LNCAP (cell line): ENCODE data around the gene POLR2L.

Experiments
- CTCF ChIP-seq: fragments of 450-650 bp; IDR thresholded peaks from 2 replicates; pipeline ENCODE4 v1.5.1; 2017; ENCODE audit warnings: mild to moderate bottlenecking

POLR2L gene

DNA sequence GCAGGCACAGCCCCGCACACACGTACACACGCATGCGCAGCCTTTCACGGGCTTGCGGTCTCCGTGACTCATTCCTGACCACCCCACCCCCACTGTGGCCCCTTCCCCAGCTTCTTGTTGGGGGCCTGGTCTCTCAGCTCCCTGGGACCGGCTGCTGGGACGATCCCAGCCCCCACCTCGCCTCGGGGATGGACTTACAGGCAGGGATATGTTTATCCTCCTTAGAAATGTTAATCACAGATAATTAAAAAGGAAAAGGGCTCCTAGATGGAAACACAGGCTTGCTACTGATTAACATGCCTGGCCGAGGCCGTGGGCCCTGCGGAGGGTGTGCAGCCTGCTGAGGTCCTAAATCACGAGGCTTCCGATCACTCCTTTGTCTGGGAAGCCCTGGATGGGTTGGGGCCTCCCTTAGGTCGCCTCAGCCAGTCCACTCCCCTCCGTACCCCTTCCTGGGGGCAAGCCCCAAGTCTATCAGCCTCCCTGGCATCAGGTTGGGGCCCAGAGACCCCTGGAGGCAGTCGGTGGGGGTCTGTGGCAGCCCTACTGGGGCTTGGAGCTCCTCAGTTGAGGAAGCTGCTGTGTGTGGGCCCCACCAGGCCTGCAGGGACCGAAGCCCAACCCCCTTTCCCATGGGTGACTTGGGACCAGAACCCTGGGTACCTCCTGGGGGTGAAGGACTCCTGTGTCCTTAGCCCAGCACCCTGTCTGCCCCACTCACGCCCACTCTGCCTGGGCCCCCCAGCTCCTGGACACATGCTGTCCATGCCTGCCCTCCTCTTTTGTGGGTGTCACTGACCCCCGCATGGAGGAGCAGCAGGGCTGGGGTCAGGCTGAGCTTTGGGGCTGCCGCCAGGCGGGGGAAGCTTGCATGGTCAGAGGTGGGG, 20.9 kb upstream of the POLR2L start:
- no peak for TF ChIP-seq CTCF

DNA sequence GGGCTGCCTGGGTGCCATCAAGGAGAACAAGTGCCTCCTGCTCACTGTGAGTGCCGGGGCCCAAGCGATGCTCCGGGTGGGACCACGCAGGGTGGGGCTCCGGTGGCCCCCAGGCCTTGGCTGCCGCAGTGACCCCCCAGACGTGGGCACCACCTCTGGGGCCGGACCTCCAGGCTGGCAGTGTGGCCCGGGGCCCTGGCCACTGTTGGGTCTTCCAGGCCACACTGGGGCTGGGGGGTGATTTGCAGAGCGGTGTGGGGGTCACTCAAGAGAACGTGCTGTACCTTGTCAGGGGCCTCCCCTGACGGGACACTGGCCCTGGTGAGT, 20.3 kb upstream of the POLR2L start:
- no peak for TF ChIP-seq CTCF

DNA sequence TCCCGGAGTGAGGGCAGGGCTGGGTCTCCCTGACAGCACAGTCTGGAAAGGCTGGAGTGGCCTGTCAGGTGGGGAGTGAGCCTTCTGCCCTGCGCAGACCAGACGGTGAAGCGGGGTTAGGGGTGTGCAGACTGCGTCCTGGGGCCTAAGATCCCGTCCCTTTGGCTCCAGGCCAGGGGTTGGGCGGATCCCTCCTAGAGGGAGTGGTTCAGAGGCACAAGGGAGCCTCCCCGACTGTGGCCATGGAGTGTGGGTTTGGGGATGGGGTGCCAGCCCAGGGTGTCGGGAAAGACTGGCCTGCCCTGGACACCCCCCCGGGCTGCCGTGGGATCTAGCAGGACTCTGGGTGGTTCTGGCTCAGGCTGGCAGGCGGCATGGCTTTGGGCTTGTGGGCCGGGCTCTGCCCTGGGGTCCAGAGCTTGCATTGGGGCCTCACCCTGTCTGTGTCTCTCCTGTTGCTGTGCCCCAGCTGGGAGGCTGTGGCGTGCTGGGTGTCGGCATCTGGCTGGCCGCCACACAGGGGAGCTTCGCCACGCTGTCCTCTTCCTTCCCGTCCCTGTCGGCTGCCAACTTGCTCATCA, 19.8 kb upstream of the POLR2L start:
- no peak for TF ChIP-seq CTCF

GRCh38 chr11:861105-861479, 18.8 kb upstream of the POLR2L start:
- no peak for TF ChIP-seq CTCF

DNA sequence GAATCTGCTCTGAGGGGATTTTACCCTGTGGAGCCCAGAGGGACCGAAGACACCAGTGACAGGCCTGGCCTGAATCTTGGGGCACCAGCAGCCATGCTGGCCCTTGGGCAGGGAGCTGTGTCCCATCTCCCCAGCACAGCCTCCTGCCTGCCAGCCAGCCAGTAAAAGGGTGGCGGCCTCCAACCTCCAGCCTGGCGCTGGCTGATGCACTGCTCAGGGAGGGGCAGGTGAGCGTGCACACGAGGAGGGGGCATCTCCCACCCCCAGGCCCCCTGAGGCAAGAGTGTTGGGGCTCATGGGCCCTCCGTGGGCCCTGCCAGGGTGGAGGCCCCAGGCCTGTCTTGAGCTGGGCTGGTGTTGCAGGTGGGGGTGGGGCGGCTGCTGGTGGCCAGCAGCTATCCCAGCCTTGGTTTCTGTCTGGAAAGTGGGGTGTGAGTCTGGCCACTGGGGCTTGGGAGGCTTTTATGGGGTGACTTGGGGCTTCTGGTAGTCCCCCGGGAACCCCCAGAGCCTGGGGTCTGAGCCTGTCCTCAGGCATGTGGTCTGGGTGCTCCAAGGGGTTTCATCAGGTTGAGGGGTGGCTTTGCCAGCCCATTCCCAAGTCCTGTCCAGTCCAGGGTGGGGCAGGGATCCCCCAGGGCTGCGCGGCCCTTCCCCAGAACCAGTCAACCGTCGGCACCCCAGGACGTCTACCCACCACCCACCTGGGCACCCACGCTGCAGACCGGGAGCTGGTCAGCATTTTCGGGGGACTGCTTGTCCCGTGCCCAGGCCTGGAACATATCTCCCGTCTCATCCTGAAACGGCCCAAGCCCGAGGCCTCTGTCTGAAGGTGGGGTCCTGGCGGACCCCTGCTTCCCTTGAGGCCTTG, 18.1 kb upstream of the POLR2L start:
- TF ChIP-seq CTCF: no peak

- TF ChIP-seq CTCF: no peak
These were observed 17.2 kb upstream of the POLR2L start for GRCh38 chr11:859394-860131.

DNA sequence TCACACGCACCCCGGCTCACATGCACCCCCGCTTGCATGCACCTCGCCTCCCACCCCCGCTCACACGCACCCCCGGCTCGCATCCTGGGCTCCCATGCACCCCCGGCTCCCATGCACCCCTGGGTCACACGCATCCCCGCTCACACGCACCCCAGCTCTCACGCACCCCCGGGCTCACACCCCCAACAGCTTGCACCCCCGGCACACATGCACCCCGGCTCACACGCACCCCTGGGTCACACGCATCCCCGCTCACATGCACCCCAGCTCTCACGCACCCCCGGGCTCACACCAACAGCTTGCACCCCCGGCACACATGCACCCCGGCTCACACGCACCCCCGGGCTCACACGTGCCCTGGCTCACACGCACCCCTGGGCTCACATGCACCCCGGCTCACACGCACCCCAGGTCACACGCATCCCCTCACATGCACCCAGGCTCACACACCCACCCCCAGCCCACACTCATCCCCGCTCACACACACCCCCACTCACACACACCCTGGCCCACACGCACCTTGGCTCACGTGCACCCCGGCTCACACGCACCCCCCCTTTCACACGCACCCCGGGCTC, 16.5 kb upstream of the POLR2L start:
- no peak for TF ChIP-seq CTCF
